K562 (cell line): Measurements from ENCODE around the gene WDR90. TPM values are rescaled to one million over a fixed set of nuclear protein-coding genes. Genes with fewer than 3 reads are reported as not detected.

Source experiments
- CEBPB ChIP-seq: fragments of 450-650 bp; IDR thresholded peaks from 2 replicates; pipeline ENCODE4 v1.6.1; 2016; ENCODE audit warnings: missing genetic modification characterization, missing compliant biosample characterization
- FOSL1 ChIP-seq: fragments of 200-800 bp; sonication (Bioruptor generic); conservative IDR thresholded peaks from 2 replicates; pipeline ENCODE4 v1.6.1; 2016; ENCODE audit warnings: missing genetic modification characterization, missing compliant biosample characterization
- JUND ChIP-seq, 2 experiments: IDR thresholded peaks; 2 replicates in 1 of 2; 3 replicates in 1 of 2; pipeline ENCODE4 v1.6.1; 2011; ENCODE audit warnings: borderline replicate concordance in 2 of 2, low read depth in 2 of 2, low read length in 2 of 2, improper control_type of control experiment in 1 of 2, missing biosample characterization in 1 of 2, missing genetic modification characterization in 1 of 2, missing genetic modification reagents in 1 of 2
- LARP7 ChIP-seq: fragments of 450-650 bp; IDR thresholded peaks from 2 replicates; pipeline ENCODE4 v1.6.1; 2016
- MXI1 ChIP-seq: IDR thresholded peaks from 2 replicates; pipeline ENCODE4 v1.6.1; 2011; ENCODE audit warnings: low read depth, mild to moderate bottlenecking, improper control_type of control experiment, low read length
- PRPF4 ChIP-seq: fragments of 200-400 bp; formaldehyde crosslinking; IDR thresholded peaks from one replicate; pipeline ENCODE4 v1.6.1; 2017; ENCODE audit warnings: low read length, low read depth, mild to moderate bottlenecking; ENCODE audit not compliant: insufficient read depth, poor library complexity, severe bottlenecking
- SETDB1 ChIP-seq: IDR thresholded peaks from one replicate; pipeline ENCODE4 v1.6.1; 2012; ENCODE audit warnings: low read length, control low read depth, inconsistent platforms
- TRIM28 ChIP-seq: fragments of 450-650 bp; IDR thresholded peaks from 2 replicates; pipeline ENCODE4 v1.6.1; 2017
- ZBTB1 ChIP-seq: sonication (generic); formaldehyde crosslinking; IDR thresholded peaks from 2 replicates; pipeline ENCODE4 v1.8.1; 2023; ENCODE audit warnings: missing genetic modification reagents, low read depth, mild to moderate bottlenecking, borderline replicate concordance
- ZBTB17 ChIP-seq: fragments of 450-650 bp; formaldehyde crosslinking; IDR thresholded peaks from 2 replicates; pipeline ENCODE4 v1.4.0; 2020; ENCODE audit warnings: mild to moderate bottlenecking
- ZNF124 ChIP-seq: sonication (generic); formaldehyde crosslinking; IDR thresholded peaks from 2 replicates; pipeline ENCODE4 v1.8.1; 2022; ENCODE audit warnings: missing genetic modification reagents
- ZNF507 ChIP-seq: conservative IDR thresholded peaks from 2 replicates; pipeline ENCODE4 v1.6.1; 2017; ENCODE audit warnings: missing genetic modification characterization, missing compliant biosample characterization
- polyA plus RNA-seq, 8 experiments: library from polyadenylated mRNA; depleted of rRNA in 4 of 8; stranded (reverse) in 5 of 8; unstranded in 3 of 8; fragments of >200 nt; fragmentation: Nextera tagmentation in 2 of 8; fragmentation: Illumina TruSeq in 1 of 8; extraction: Ambion mirVana in 2 of 8; extraction: Trizol in 1 of 8; gene quantifications; 2 replicates each; pipeline versions ENCODE4 v1.2.1 to v1.2.3, GENCODE V29; 2011 to 2014; ENCODE audit warnings: inconsistent platforms in 1 of 8, missing spikeins in 1 of 8
- total RNA-seq, 7 experiments: library from RNA; depleted of rRNA in 6 of 7; stranded (reverse); fragments of >200 nt in 6 of 7; fragmentation: Illumina TruSeq in 2 of 7; extraction: Trizol in 2 of 7; gene quantifications; 2 replicates each; pipeline versions ENCODE4 v1.2.1 to v1.2.3, GENCODE V29; 2011 to 2021; ENCODE audit warnings: low replicate concordance in 1 of 7
- TF ChIP-seq, protein P1 (sequence below): fragments of 250-450 bp; sonication (Bioruptor Pico); IDR thresholded peaks from 2 replicates; pipeline ENCODE4 v1.4.0; 2020
- TF ChIP-seq, protein P2 (sequence below): fragments of 450-650 bp; formaldehyde crosslinking; IDR thresholded peaks from 2 replicates; pipeline ENCODE4 v1.4.0; 2020; ENCODE audit warnings: mild to moderate bottlenecking, moderate library complexity
- TF ChIP-seq, protein P3 (sequence below): fragments of 450-650 bp; formaldehyde crosslinking; IDR thresholded peaks from 2 replicates; pipeline ENCODE4 v1.4.0; 2022; ENCODE audit warnings: mild to moderate bottlenecking, moderate library complexity
- TF ChIP-seq, protein P4 (sequence below): fragments of 450-650 bp; formaldehyde crosslinking; IDR thresholded peaks from 2 replicates; pipeline ENCODE4 v1.4.0; 2022; ENCODE audit warnings: missing genetic modification characterization
- TF ChIP-seq, protein P5 (sequence below): sonication (generic); formaldehyde crosslinking; IDR thresholded peaks from 2 replicates; pipeline ENCODE4 v1.8.1; 2023; ENCODE audit warnings: mild to moderate bottlenecking, missing genetic modification reagents, moderate library complexity

Gene WDR90
- total and polyA plus RNA-seq, 9 of the 15 experiments (the other 6 are each of a cell fraction or from before 2014, with no cell fraction given), result 0.44 to 12.6 (median 3.3) TPM

DNA sequence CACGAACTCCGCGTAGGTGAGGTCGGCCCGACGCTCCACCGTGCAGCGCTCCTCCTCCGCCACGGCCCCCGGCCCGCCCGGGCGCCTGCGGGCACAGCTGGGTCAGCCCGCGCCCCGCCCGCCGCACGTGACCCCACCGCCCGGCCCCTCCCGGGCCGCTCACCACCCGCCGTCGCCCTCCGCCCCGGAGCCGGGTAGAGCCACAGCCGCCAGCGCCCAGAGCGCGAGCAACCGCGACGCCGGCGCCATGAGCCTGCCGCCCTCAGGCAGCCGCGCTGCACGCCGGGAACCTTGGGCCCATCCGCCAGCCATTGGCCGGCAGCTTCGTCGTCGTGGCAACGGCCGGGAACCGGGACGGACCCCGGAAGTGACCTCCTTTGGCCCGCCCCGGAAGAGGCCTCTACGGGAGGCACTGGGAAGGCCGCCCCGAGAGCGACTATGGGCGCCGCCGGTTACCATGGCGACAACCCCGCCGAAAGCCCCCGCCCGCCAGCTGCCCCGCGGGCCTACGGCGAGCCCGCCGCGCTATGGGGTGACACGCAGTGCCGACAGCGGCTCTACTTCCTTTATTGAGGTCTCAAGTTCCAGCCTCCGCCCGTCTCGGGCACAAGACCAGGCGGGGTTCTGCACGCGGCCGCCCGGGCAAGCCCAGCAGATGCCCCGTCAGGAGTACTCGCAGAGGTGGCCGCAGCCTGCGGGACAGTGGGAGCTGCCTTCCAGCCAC is 35.1 kb downstream of the WDR90 start, which contains the start of gene JMJD8 (continued):
- TF ChIP-seq, protein P1, sequence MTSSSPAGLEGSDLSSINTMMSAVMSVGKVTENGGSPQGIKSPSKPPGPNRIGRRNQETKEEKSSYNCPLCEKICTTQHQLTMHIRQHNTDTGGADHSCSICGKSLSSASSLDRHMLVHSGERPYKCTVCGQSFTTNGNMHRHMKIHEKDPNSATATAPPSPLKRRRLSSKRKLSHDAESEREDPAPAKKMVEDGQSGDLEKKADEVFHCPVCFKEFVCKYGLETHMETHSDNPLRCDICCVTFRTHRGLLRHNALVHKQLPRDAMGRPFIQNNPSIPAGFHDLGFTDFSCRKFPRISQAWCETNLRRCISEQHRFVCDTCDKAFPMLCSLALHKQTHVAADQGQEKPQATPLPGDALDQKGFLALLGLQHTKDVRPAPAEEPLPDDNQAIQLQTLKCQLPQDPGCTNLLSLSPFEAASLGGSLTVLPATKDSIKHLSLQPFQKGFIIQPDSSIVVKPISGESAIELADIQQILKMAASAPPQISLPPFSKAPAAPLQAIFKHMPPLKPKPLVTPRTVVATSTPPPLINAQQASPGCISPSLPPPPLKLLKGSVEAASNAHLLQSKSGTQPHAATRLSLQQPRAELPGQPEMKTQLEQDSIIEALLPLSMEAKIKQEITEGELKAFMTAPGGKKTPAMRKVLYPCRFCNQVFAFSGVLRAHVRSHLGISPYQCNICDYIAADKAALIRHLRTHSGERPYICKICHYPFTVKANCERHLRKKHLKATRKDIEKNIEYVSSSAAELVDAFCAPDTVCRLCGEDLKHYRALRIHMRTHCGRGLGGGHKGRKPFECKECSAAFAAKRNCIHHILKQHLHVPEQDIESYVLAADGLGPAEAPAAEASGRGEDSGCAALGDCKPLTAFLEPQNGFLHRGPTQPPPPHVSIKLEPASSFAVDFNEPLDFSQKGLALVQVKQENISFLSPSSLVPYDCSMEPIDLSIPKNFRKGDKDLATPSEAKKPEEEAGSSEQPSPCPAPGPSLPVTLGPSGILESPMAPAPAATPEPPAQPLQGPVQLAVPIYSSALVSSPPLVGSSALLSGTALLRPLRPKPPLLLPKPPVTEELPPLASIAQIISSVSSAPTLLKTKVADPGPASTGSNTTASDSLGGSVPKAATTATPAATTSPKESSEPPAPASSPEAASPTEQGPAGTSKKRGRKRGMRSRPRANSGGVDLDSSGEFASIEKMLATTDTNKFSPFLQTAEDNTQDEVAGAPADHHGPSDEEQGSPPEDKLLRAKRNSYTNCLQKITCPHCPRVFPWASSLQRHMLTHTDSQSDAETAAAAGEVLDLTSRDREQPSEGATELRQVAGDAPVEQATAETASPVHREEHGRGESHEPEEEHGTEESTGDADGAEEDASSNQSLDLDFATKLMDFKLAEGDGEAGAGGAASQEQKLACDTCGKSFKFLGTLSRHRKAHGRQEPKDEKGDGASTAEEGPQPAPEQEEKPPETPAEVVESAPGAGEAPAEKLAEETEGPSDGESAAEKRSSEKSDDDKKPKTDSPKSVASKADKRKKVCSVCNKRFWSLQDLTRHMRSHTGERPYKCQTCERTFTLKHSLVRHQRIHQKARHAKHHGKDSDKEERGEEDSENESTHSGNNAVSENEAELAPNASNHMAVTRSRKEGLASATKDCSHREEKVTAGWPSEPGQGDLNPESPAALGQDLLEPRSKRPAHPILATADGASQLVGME (CRISPR knock-in tag), result no peak
- TF ChIP-seq, protein P2, sequence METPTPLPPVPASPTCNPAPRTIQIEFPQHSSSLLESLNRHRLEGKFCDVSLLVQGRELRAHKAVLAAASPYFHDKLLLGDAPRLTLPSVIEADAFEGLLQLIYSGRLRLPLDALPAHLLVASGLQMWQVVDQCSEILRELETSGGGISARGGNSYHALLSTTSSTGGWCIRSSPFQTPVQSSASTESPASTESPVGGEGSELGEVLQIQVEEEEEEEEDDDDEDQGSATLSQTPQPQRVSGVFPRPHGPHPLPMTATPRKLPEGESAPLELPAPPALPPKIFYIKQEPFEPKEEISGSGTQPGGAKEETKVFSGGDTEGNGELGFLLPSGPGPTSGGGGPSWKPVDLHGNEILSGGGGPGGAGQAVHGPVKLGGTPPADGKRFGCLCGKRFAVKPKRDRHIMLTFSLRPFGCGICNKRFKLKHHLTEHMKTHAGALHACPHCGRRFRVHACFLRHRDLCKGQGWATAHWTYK, result no peak
- TF ChIP-seq, protein P3, sequence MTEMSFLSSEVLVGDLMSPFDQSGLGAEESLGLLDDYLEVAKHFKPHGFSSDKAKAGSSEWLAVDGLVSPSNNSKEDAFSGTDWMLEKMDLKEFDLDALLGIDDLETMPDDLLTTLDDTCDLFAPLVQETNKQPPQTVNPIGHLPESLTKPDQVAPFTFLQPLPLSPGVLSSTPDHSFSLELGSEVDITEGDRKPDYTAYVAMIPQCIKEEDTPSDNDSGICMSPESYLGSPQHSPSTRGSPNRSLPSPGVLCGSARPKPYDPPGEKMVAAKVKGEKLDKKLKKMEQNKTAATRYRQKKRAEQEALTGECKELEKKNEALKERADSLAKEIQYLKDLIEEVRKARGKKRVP (CRISPR knock-in tag), result no peak
- TF ChIP-seq JUND (IDR thresholded peaks at IDR 0.05; ENCODE audit: borderline replicate concordance, low read depth, low read length), result no peak; the same call in 1 of the 2 replicates
- TF ChIP-seq JUND (tag; IDR thresholded peaks at IDR 0.05; ENCODE audit: borderline replicate concordance, low read depth, low read length), result no peak; the same call in 2 of the 3 replicates
- TF ChIP-seq, protein P4, sequence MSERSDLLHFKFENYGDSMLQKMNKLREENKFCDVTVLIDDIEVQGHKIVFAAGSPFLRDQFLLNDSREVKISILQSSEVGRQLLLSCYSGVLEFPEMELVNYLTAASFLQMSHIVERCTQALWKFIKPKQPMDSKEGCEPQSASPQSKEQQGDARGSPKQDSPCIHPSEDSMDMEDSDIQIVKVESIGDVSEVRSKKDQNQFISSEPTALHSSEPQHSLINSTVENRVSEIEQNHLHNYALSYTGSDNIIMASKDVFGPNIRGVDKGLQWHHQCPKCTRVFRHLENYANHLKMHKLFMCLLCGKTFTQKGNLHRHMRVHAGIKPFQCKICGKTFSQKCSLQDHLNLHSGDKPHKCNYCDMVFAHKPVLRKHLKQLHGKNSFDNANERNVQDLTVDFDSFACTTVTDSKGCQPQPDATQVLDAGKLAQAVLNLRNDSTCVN (CRISPR knock-in tag), result no peak
- no peak for TF ChIP-seq ZNF507
- TF ChIP-seq SETDB1, result no peak
- TF ChIP-seq, protein P5, sequence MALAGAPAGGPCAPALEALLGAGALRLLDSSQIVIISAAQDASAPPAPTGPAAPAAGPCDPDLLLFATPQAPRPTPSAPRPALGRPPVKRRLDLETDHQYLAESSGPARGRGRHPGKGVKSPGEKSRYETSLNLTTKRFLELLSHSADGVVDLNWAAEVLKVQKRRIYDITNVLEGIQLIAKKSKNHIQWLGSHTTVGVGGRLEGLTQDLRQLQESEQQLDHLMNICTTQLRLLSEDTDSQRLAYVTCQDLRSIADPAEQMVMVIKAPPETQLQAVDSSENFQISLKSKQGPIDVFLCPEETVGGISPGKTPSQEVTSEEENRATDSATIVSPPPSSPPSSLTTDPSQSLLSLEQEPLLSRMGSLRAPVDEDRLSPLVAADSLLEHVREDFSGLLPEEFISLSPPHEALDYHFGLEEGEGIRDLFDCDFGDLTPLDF, result no peak
- no peak for TF ChIP-seq FOSL1 (tag)
- no peak for TF ChIP-seq ZBTB17 (CRISPR knock-in tag)
- TF ChIP-seq ZBTB1 (CRISPR knock-in tag), result no peak
- TF ChIP-seq LARP7, result no peak
- TF ChIP-seq PRPF4, result no peak
- no peak for TF ChIP-seq CEBPB
- no peak for TF ChIP-seq ZNF124 (CRISPR knock-in tag)
- TF ChIP-seq MXI1, result peak; percentile 94
- no peak for TF ChIP-seq TRIM28
